ENCODE data around the gene CLEC16A. TPM values are rescaled to one million over a fixed set of nuclear protein-coding genes. Genes with fewer than 3 reads are reported as not detected.

The CLEC16A gene
- total and polyA plus RNA-seq, 2 experiments from 2014 or later = 17.5 to 26.8 TPM

- Histone ChIP-seq H3K27me3 (no peaks in the 10 kb centered on the region), H3K36me3 (no peaks in the 10 kb centered on the region), H3K27ac (no peak overlapping the region), H3K4me3 (no peak overlapping the region), H3K9me3 (ENCODE audit: low read depth) (no peaks in the 10 kb centered on the region), H3K4me1 (ENCODE audit: low read depth) (peaks cover 18% of the 10 kb centered on the region)
- TF ChIP-seq, protein P1, sequence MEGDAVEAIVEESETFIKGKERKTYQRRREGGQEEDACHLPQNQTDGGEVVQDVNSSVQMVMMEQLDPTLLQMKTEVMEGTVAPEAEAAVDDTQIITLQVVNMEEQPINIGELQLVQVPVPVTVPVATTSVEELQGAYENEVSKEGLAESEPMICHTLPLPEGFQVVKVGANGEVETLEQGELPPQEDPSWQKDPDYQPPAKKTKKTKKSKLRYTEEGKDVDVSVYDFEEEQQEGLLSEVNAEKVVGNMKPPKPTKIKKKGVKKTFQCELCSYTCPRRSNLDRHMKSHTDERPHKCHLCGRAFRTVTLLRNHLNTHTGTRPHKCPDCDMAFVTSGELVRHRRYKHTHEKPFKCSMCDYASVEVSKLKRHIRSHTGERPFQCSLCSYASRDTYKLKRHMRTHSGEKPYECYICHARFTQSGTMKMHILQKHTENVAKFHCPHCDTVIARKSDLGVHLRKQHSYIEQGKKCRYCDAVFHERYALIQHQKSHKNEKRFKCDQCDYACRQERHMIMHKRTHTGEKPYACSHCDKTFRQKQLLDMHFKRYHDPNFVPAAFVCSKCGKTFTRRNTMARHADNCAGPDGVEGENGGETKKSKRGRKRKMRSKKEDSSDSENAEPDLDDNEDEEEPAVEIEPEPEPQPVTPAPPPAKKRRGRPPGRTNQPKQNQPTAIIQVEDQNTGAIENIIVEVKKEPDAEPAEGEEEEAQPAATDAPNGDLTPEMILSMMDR (IDR thresholded peaks at IDR 0.05; ENCODE audit: low read depth, low read length) = no peak
- DNase-seq (ENCODE audit: low read depth in 1 of 2, low spot score in 1 of 2) = peak in 1 of 2 donors; percentile 68
Observed at GRCh38 chr16:11089504-11090124, 145.2 kb downstream of the CLEC16A start.

DNA sequence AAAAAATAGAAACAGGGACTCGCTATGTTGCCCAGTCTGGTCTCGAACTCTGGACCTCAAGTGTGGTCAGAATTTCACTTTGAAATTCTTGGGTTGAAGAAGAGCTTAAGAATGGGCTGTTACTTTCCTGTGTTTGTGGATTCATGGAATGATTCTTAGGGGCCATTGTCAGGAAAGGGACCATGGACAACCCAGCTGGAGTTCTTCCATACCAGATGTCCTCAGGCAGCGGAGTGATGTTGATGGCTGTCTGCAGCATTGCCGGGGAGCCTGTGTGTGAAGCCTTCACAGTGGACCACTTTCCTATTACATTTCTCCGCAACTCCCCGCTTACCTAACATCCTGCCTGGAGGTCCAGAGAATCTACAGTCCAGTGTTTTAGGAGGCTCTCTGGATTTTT, 145.9 kb downstream of the CLEC16A start:
- H3K4me3 ChIP-seq = no peak overlapping the region
- peaks cover 18% of the 10 kb centered on the region for H3K4me1 ChIP-seq (ENCODE audit: low read depth)
- TF ChIP-seq, protein P1 (IDR thresholded peaks at IDR 0.05; ENCODE audit: low read depth, low read length) = no peak
- no peak overlapping the region for H3K27ac ChIP-seq
- H3K36me3 ChIP-seq = no peaks in the 10 kb centered on the region
- no peaks in the 10 kb centered on the region for H3K27me3 ChIP-seq
- H3K9me3 ChIP-seq (ENCODE audit: low read depth) = no peaks in the 10 kb centered on the region
- DNase-seq (ENCODE audit: low read depth in 1 of 2, low spot score in 1 of 2) = no peak

DNA sequence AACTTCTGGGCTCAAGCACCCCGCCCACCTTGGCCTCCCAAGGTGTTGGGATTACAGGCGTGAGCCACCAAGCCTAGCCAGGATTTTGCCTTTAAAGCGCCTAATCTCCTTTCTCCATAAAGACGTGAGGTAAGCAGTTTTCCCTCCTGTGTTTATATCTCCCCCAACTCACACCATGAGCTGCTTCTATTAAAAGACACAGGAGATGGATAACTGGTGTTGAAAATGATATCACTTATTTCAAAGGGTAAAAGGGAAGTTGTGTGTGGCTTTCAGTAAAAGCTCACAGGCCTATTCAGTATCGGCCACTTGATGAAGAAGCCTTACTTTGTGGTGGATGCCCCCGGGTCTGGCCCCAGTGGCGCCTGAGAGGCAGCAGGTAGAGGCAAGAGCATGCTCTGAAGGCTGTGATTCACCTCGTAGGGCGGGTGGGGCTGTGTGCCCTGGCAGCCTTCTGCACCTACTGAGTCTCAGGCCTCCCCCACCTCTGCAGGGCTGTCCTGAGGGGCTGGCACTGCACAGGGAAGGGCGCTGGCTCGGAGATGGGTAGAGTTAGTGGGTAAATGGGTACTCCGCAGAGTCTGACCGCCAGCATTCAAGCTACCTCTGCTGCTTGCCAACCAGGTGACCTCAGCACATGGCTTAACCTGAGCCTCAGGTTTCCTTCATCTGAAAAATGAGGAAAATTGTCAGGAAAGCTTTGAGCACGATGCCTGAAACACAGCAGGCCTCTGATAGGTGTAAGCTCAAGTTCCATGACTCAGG, 146.8 kb downstream of the CLEC16A start:
- Histone ChIP-seq H3K4me1 (ENCODE audit: low read depth) (peaks cover 21% of the 10 kb centered on the region), H3K27ac (peak overlapping the region; percentile 53), H3K36me3 (no peaks in the 10 kb centered on the region), H3K27me3 (no peaks in the 10 kb centered on the region), H3K9me3 (ENCODE audit: low read depth) (no peaks in the 10 kb centered on the region), H3K4me3 (no peak overlapping the region)
- DNase-seq (ENCODE audit: low read depth in 1 of 2, low spot score in 1 of 2) = no peak
- TF ChIP-seq, protein P1 (IDR thresholded peaks at IDR 0.05; ENCODE audit: low read depth, low read length) = no peak

- Histone ChIP-seq H3K27ac (no peak overlapping the region), H3K9me3 (ENCODE audit: low read depth) (no peaks in the 10 kb centered on the region), H3K36me3 (no peaks in the 10 kb centered on the region), H3K4me1 (ENCODE audit: low read depth) (peaks cover 21% of the 10 kb centered on the region), H3K4me3 (no peak overlapping the region), H3K27me3 (no peaks in the 10 kb centered on the region)
- no peak for DNase-seq (ENCODE audit: low read depth in 1 of 2, low spot score in 1 of 2)
- TF ChIP-seq, protein P1 (IDR thresholded peaks at IDR 0.05; ENCODE audit: low read depth, low read length) = no peak
Observed at GRCh38 chr16:11092788-11093571, 148.6 kb downstream of the CLEC16A start.

DNA sequence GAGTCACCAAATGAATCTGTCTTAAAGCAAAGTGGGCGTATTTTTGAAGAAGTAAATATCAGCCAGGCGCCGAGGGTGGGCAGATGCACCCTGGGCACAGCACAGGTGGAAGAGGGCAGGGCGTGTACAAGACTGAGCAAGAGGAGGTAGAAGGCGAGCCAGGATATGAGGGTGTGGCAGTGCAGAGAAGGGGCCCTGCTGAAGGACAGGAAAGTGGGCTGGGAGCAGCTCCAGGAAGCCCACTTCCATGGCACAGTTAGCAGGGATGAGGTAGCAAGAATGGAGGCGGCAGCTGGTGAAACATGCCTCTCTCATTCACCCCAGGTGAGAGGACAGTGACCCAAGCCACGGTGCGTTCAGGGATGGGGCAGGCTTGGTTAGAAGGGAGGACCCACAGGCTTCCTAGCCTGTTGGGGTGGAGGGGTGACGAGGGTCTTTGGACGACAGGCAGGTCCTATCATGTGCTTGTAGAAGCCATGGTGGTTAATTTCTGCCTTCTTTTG, 149.3 kb downstream of the CLEC16A start:
- peaks cover 21% of the 10 kb centered on the region for H3K4me1 ChIP-seq (ENCODE audit: low read depth)
- no peaks in the 10 kb centered on the region for H3K36me3 ChIP-seq
- TF ChIP-seq, protein P1 (IDR thresholded peaks at IDR 0.05; ENCODE audit: low read depth, low read length) = no peak
- H3K9me3 ChIP-seq (ENCODE audit: low read depth) = no peaks in the 10 kb centered on the region
- H3K4me3 ChIP-seq = no peak overlapping the region
- no peak for DNase-seq (ENCODE audit: low read depth in 1 of 2, low spot score in 1 of 2)
- H3K27ac ChIP-seq = peak overlapping the region; percentile 84
- no peaks in the 10 kb centered on the region for H3K27me3 ChIP-seq

Data from cardiac muscle cell (in vitro differentiated cells and primary cell).